Lung (tissue), 12 donors: ENCODE data around the gene SH3PXD2A. TPM values are rescaled to one million over a fixed set of nuclear protein-coding genes. Genes with fewer than 3 reads are reported as not detected.

ENCODE experiments used
- ATAC-seq: fragments of 200-7000 bp; cut with Tn5 transposase; one replicate; pipeline ENCODE4 v1.9.1; 2020; ENCODE audit warnings: moderate number of reproducible peaks; ENCODE audit not compliant: insufficient read depth, low FRiP score
- DNase-seq, 3 donors: peaks; one replicate each; pipeline ENCODE4 v3.0.0-alpha.2; 2013 to 2017
- H3K27ac ChIP-seq, 2 donors: one replicate each; pipeline ENCODE4 v1.5.1; 2013; ENCODE audit warnings: mild to moderate bottlenecking in 2 of 2, moderate library complexity in 2 of 2, control low read depth in 1 of 2, inconsistent platforms in 1 of 2, low read depth in 1 of 2, low read length in 1 of 2
- H3K27me3 ChIP-seq, 3 donors: one replicate each; pipeline ENCODE4 v1.5.1; 2013; ENCODE audit warnings: low read length in 2 of 3; ENCODE audit not compliant: control insufficient read depth in 3 of 3, insufficient read depth in 3 of 3
- H3K36me3 ChIP-seq, 4 donors: one replicate each; pipeline ENCODE4 v1.5.1; 2013; ENCODE audit warnings: low read length in 4 of 4, mild to moderate bottlenecking in 1 of 4, moderate library complexity in 1 of 4; ENCODE audit not compliant: control insufficient read depth in 4 of 4, insufficient read depth in 4 of 4
- H3K4me1 ChIP-seq, 5 donors: one replicate each; pipeline ENCODE4 v1.5.1; 2013; ENCODE audit warnings: low read length in 5 of 5, mild to moderate bottlenecking in 2 of 5, moderate library complexity in 1 of 5; ENCODE audit not compliant: control insufficient read depth in 5 of 5, insufficient read depth in 5 of 5
- H3K4me3 ChIP-seq: one replicate; pipeline ENCODE4 v1.5.1; 2013; ENCODE audit warnings: mild to moderate bottlenecking, control low read depth, moderate library complexity
- H3K9ac ChIP-seq, 2 donors: one replicate each; pipeline ENCODE4 v1.5.1; 2013; ENCODE audit warnings: low read length in 2 of 2, control low read depth in 1 of 2; ENCODE audit not compliant: insufficient read depth in 1 of 2
- H3K9me3 ChIP-seq, 4 donors: one replicate each; pipeline ENCODE4 v1.5.1; 2013; ENCODE audit warnings: low read length in 3 of 4, mild to moderate bottlenecking in 1 of 4, moderate library complexity in 1 of 4; ENCODE audit not compliant: control insufficient read depth in 4 of 4, insufficient read depth in 3 of 4
- WGBS, 2 donors: extraction: QIAGEN DNeasy Blood & Tissue Kit; methylation state at CpG; one replicate each; pipeline ENCODE4 v1.1.7; 2013; 5-methylcytosine and 5-hydroxymethylcytosine counted together
- polyA plus RNA-seq, 2 donors: library from polyadenylated mRNA; stranded (reverse); fragments of 200-250 nt; gene quantifications; one replicate each; pipeline ENCODE4 v1.2.1, GENCODE V29; 2013
- total RNA-seq, 2 donors: library from RNA; depleted of rRNA in 1 of 2; stranded (reverse); fragments of >200 nt in 1 of 2; gene quantifications; one replicate each; pipeline ENCODE4 v1.2.1, GENCODE V29; 2014 to 2021
- TF ChIP-seq, protein P1 (sequence below): IDR thresholded peaks from 2 replicates; pipeline ENCODE4 v1.5.1; 2012; ENCODE audit warnings: mild to moderate bottlenecking; ENCODE audit errors: control extremely low read depth, extremely low read depth
- donor health status: control.
- donor health status: control.
- donor health status: Bipolar disorder and iron deficiency.
- donor health status: healthy.
- donor health status: DM: yes; HTN: yes; CAD: no.

SH3PXD2A gene
- total and polyA plus RNA-seq, 4 donors = 9.9 to 53.2 (median 29.2) TPM

DNA sequence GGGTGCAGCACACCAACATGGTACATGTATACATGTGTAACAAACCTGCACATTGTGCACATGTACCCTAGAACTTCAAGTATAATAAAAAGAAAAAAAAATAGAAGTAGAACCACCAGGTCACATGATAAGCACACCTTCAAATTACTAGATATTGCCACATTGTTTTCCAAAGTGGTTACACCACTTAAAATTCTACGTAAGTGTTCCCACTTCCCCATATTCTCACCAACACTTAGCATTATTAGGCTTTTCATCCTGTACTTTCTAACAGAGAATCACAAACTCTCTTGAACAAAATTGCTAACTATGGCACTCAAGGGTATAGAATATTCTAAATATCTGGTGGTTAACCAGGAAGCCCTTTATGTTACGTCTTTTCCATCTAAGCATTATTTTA, 22.6 kb downstream of the SH3PXD2A start:
- Histone ChIP-seq H3K4me3 (no peak overlapping the region), H3K9me3 (no peaks in the 10 kb centered on the region), H3K27me3 (no peaks in the 10 kb centered on the region), H3K36me3 (peaks cover 0 to 5% (median 0%) of the 10 kb centered on the region in 4 donors), H3K4me1 (peaks cover 23 to 65% (median 33%) of the 10 kb centered on the region in 5 donors), H3K27ac (no peak overlapping the region), H3K9ac (no peak overlapping the region)
- 77 to 83% methylated on average over 2 of the region's 2 CpGs for WGBS, 2 donors
- TF ChIP-seq, protein P1, sequence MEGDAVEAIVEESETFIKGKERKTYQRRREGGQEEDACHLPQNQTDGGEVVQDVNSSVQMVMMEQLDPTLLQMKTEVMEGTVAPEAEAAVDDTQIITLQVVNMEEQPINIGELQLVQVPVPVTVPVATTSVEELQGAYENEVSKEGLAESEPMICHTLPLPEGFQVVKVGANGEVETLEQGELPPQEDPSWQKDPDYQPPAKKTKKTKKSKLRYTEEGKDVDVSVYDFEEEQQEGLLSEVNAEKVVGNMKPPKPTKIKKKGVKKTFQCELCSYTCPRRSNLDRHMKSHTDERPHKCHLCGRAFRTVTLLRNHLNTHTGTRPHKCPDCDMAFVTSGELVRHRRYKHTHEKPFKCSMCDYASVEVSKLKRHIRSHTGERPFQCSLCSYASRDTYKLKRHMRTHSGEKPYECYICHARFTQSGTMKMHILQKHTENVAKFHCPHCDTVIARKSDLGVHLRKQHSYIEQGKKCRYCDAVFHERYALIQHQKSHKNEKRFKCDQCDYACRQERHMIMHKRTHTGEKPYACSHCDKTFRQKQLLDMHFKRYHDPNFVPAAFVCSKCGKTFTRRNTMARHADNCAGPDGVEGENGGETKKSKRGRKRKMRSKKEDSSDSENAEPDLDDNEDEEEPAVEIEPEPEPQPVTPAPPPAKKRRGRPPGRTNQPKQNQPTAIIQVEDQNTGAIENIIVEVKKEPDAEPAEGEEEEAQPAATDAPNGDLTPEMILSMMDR = no peak
- DNase-seq (no peak), ATAC-seq (no peak)

DNA sequence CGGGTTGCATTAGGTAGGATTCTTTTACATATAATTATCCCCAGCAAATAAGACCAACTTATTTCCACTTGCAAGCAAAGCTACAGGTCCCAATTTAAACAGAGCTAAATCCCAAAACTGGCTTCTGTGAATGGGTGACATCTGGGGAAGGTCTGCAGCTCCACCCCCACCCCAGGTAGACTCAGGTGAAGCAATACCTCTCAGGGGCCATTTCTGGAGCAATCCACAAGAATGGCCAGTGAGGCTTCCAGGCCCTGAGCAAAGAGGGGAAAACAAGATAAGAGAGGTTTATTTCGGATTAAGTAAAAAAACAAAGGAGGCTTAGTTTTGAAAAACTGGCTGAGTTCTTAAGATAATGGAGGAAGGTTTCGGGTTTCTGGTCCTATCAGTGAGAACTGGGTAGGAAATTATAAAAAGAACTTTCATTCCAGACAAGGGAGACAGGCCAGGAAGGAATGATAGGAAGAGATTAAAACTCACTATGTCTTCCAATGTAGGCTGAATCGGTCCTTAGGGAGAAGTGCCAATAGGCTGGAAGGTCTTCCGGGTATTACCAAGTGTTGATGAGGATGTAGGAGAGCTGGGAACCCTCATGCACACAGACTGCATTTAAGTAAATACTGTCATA, 25.4 kb downstream of the SH3PXD2A start:
- Histone ChIP-seq H3K36me3 (peaks cover 0 to 2% (median 0%) of the 10 kb centered on the region in 4 donors), H3K9me3 (no peaks in the 10 kb centered on the region), H3K4me3 (no peak overlapping the region), H3K27ac (no peak overlapping the region), H3K4me1 (peaks cover 13 to 37% (median 20%) of the 10 kb centered on the region in 5 donors), H3K27me3 (no peaks in the 10 kb centered on the region), H3K9ac (no peak overlapping the region)
- DNase-seq = peak in 1 of 3 donors; percentile 80
- TF ChIP-seq, protein P1 = no peak
- ATAC-seq = no peak
- 57 to 76% methylated on average over 5 of the region's 5 CpGs for WGBS, 2 donors

DNA sequence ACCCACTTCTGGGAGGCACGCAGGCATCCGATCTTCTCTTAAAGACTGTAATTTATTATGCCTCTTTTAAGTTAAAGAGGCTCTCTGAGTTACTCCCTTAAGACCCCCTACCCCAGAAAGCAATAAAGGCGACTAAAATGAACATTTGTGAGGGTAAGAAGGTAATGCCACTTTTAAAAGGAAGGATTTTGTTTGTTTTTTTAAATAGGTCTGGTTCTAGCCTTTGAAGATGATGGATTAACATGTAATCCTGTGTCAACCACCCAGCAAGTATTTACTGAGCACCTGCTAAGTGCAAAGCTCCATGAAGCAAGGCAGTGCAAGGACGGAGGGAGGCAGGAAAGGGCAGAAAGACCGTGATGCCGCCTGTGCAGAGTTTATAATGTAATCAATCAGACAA, 26.1 kb downstream of the SH3PXD2A start:
- DNase-seq (no peak), ATAC-seq (no peak)
- H3K27ac ChIP-seq = no peak overlapping the region
- H3K36me3 ChIP-seq = peaks cover 0 to 2% (median 0%) of the 10 kb centered on the region in 4 donors
- H3K4me1 ChIP-seq = peaks cover 7 to 36% (median 15%) of the 10 kb centered on the region in 5 donors
- no peak overlapping the region for H3K4me3 ChIP-seq
- H3K9ac ChIP-seq = no peak overlapping the region
- H3K27me3 ChIP-seq = no peaks in the 10 kb centered on the region
- 71 to 86% methylated on average over 6 of the region's 6 CpGs for WGBS, 2 donors
- no peaks in the 10 kb centered on the region for H3K9me3 ChIP-seq
- TF ChIP-seq, protein P1 = no peak
